ENCODE results near the gene RBMS2. TPM values are rescaled to one million over a fixed set of nuclear protein-coding genes. Genes with fewer than 3 reads are reported as not detected.

Gene RBMS2
- total RNA-seq, 1 experiment from 2014 or later, result 40.8 TPM

GRCh38 chr12:56476972-56477432 is 44.6 kb upstream of the RBMS2 start:
- Histone ChIP-seq H2AFZ (ENCODE audit: low read depth, low read length, poor library complexity, severe bottlenecking) (no peak overlapping the region), H3K9ac (ENCODE audit: low read length) (no peak overlapping the region), H3K27me3 (ENCODE audit: insufficient read depth, low read length) (no peaks in the 10 kb centered on the region), H3K4me2 (ENCODE audit: low read length) (no peak overlapping the region), H4K20me1 (ENCODE audit: insufficient read depth) (no peaks in the 10 kb centered on the region), H3K9me3 (ENCODE audit: control insufficient read depth in 1 of 2, insufficient read depth in 1 of 2, low read depth in 1 of 2, low read length in 2 of 2) (no peaks in the 10 kb centered on the region), H3K9me2 (ENCODE audit: insufficient read depth) (no peaks in the 10 kb centered on the region), H3K27ac (ENCODE audit: low read depth, low read length) (no peak overlapping the region), H3K4me1 (ENCODE audit: control insufficient read depth in 1 of 2, insufficient read depth in 2 of 2, low read length in 2 of 2) (peaks cover 0 to 10% of the 10 kb centered on the region in 2 experiments; a peak in 1 of 4 replicates), H3K4me3 (replicated peaks in 1 of 2; ENCODE audit: low read depth in 1 of 2, low read length in 2 of 2) (no peak overlapping the region), H3K79me2 (ENCODE audit: insufficient read depth, low read length) (no peaks in the 10 kb centered on the region), H3K36me3 (ENCODE audit: control insufficient read depth in 1 of 2, insufficient read depth in 2 of 2, low read length in 2 of 2) (no peaks in the 10 kb centered on the region)
- BruUV-seq (replicated peaks), result no TSS peak
- TF ChIP-seq ZFX (IDR thresholded peaks at IDR 0.05) (no peak), ZBTB33 (IDR thresholded peaks at IDR 0.05; ENCODE audit: extremely low read depth, insufficient replicate concordance, low read length) (no peak), SRF (IDR thresholded peaks at IDR 0.05; ENCODE audit: low read depth) (no peak), CBX3 (IDR thresholded peaks at IDR 0.05; ENCODE audit: low read depth) (no peak), REST (IDR thresholded peaks at IDR 0.05; ENCODE audit: low read depth) (no peak), RAD21 (IDR thresholded peaks at IDR 0.05; ENCODE audit: low read depth) (no peak), ZNF274 (IDR thresholded peaks at IDR 0.05; ENCODE audit: low read depth, low read length) (no peak), CEBPB (IDR thresholded peaks at IDR 0.05; ENCODE audit: low read depth) (no peak), ATF3 (IDR thresholded peaks at IDR 0.05) (no peak), YY1 (IDR thresholded peaks at IDR 0.05; ENCODE audit: extremely low read depth, insufficient replicate concordance, low read depth, low read length) (no peak), EGR1 (IDR thresholded peaks at IDR 0.05; ENCODE audit: low read depth) (no peak), POLR2AphosphoS5 (IDR thresholded peaks at IDR 0.05; ENCODE audit: low read depth, low read length) (no peak)
- RAD21 ChIA-PET (ENCODE audit: low non-redundant PET in 1 of 2, low total read pairs in 2 of 2, uncharacterized antibody in 2 of 2, unreplicated experiment in 2 of 2), result no interaction called here
- peak; percentile 15; the same call in 1 of the 2 replicates for ATAC-seq
- no peak for DNase-seq (ENCODE audit: low read depth, low spot score)
- CTCF ChIA-PET, result no interaction called here
- intact Hi-C loops (cut with micrococcal nuclease), result no loop called here
- POLR2A ChIA-PET, result no interaction called here
